Vagina (tissue), 2 donors: ENCODE data around the gene HELZ. TPM values are rescaled to one million over a fixed set of nuclear protein-coding genes. Genes with fewer than 3 reads are reported as not detected.

ENCODE experiments used
- DNase-seq, 2 donors: peaks; one replicate each; pipeline ENCODE4 v3.0.0-alpha.2; 2017; ENCODE audit errors: extremely low spot score in 2 of 2
- H3K27ac ChIP-seq: fragments of 200-600 bp; sonication (generic); one replicate; pipeline ENCODE4 v1.5.1; 2019
- H3K27me3 ChIP-seq: fragments of 200-600 bp; sonication (generic); one replicate; pipeline ENCODE4 v1.5.1; 2019
- H3K36me3 ChIP-seq, 2 donors: fragments of 200-600 bp; sonication (generic); one replicate each; pipeline ENCODE4 v1.5.1; 2017 to 2019
- H3K4me1 ChIP-seq: fragments of 200-600 bp; sonication (generic); one replicate; pipeline ENCODE4 v1.5.1; 2019
- H3K4me3 ChIP-seq, 2 donors: fragments of 200-600 bp; sonication (generic); 1 replicate in 1 of 2; 2 replicates in 1 of 2; pipeline ENCODE4 v1.5.1; 2016 to 2019
- H3K9me3 ChIP-seq: fragments of 200-600 bp; sonication (generic); one replicate; pipeline ENCODE4 v1.5.1; 2019
- CTCF ChIP-seq, 3 experiments: fragments of 450-650 bp in 2 of 3; fragments of 200-600 bp in 1 of 3; sonication (generic) in 1 of 3; IDR thresholded peaks; one replicate each; pipeline ENCODE4 v1.5.1; 2017 to 2019; ENCODE audit warnings: antibody characterized with exemption in 3 of 3, mild to moderate bottlenecking in 2 of 3, moderate library complexity in 2 of 3
- POLR2A ChIP-seq, 2 donors: fragments of 450-650 bp; IDR thresholded peaks; one replicate each; pipeline ENCODE4 v1.6.1; 2017; ENCODE audit warnings: antibody characterized with exemption in 2 of 2, mild to moderate bottlenecking in 2 of 2, moderate library complexity in 2 of 2
- POLR2AphosphoS5 ChIP-seq, 2 donors: sonication (generic); formaldehyde crosslinking; IDR thresholded peaks; one replicate each; pipeline ENCODE4 v1.9.0; 2017; ENCODE audit warnings: antibody characterized with exemption in 2 of 2, mild to moderate bottlenecking in 2 of 2, low read depth in 1 of 2; ENCODE audit not compliant: insufficient read depth in 1 of 2
- intact Hi-C: fragments of 100-400 bp; cut with DNase I; formaldehyde crosslinking; loops from one replicate; pipeline ENCODE4 v1.15.1; 2023
- total RNA-seq: library from RNA; depleted of rRNA; stranded (reverse); fragments of >200 nt; gene quantifications from one replicate; pipeline ENCODE4 v1.2.3, GENCODE V29; 2016

The HELZ gene
- total RNA-seq, 1 donor from 2014 or later = 31.4 TPM

- peaks cover 0 to 10% of the 10 kb centered on the region in 2 donors for H3K36me3 ChIP-seq
- peaks cover 12% of the 10 kb centered on the region for H3K4me1 ChIP-seq
- DNase-seq = no peak
- H3K27me3 ChIP-seq = no peaks in the 10 kb centered on the region
- no peaks in the 10 kb centered on the region for H3K9me3 ChIP-seq
- no peak overlapping the region for H3K4me3 ChIP-seq
- intact Hi-C loops = no loop called here
- TF ChIP-seq CTCF (IDR thresholded peaks at IDR 0.05) = no peak
- no peak for TF ChIP-seq POLR2A (IDR thresholded peaks at IDR 0.05)
- no peak for TF ChIP-seq POLR2AphosphoS5 (IDR thresholded peaks at IDR 0.05; ENCODE audit: insufficient read depth in 1 of 2, low read depth in 1 of 2)
- H3K27ac ChIP-seq = no peak overlapping the region
These were observed 15.7 kb downstream of the HELZ start for GRCh38 chr17:67229109-67229955.

GRCh38 chr17:67227488-67227887 is 17.5 kb downstream of the HELZ start:
- Histone ChIP-seq H3K9me3 (no peaks in the 10 kb centered on the region), H3K27me3 (no peaks in the 10 kb centered on the region), H3K4me3 (no peak overlapping the region), H3K4me1 (peaks cover 12% of the 10 kb centered on the region), H3K36me3 (peaks cover 0 to 2% of the 10 kb centered on the region in 2 donors), H3K27ac (no peak overlapping the region)
- TF ChIP-seq CTCF (IDR thresholded peaks at IDR 0.05) = no peak
- no peak for TF ChIP-seq POLR2AphosphoS5 (IDR thresholded peaks at IDR 0.05; ENCODE audit: insufficient read depth in 1 of 2, low read depth in 1 of 2)
- no peak for TF ChIP-seq POLR2A (IDR thresholded peaks at IDR 0.05)
- intact Hi-C loops = no loop called here
- DNase-seq = no peak

- Histone ChIP-seq H3K27ac (no peak overlapping the region), H3K27me3 (no peaks in the 10 kb centered on the region), H3K9me3 (no peaks in the 10 kb centered on the region), H3K4me3 (no peak overlapping the region), H3K36me3 (no peaks in the 10 kb centered on the region), H3K4me1 (peaks cover 15% of the 10 kb centered on the region)
- intact Hi-C loops = no loop called here
- DNase-seq = no peak
- TF ChIP-seq POLR2AphosphoS5 (IDR thresholded peaks at IDR 0.05; ENCODE audit: insufficient read depth in 1 of 2, low read depth in 1 of 2) = no peak
- no peak for TF ChIP-seq CTCF (IDR thresholded peaks at IDR 0.05)
- no peak for TF ChIP-seq POLR2A (IDR thresholded peaks at IDR 0.05)
These were observed 19.7 kb downstream of the HELZ start for GRCh38 chr17:67225316-67225715.

GRCh38 chr17:67224736-67225135 is 20.3 kb downstream of the HELZ start:
- Histone ChIP-seq H3K27me3 (no peaks in the 10 kb centered on the region), H3K9me3 (no peaks in the 10 kb centered on the region), H3K4me1 (peaks cover 15% of the 10 kb centered on the region), H3K36me3 (no peaks in the 10 kb centered on the region), H3K4me3 (no peak overlapping the region), H3K27ac (no peak overlapping the region)
- DNase-seq = no peak
- no peak for TF ChIP-seq POLR2AphosphoS5 (IDR thresholded peaks at IDR 0.05; ENCODE audit: insufficient read depth in 1 of 2, low read depth in 1 of 2)
- TF ChIP-seq POLR2A (IDR thresholded peaks at IDR 0.05) = no peak
- no peak for TF ChIP-seq CTCF (IDR thresholded peaks at IDR 0.05)
- intact Hi-C loops = no loop called here

GRCh38 chr17:67223924-67224323 is 21.1 kb downstream of the HELZ start:
- no peak for TF ChIP-seq POLR2AphosphoS5 (IDR thresholded peaks at IDR 0.05; ENCODE audit: insufficient read depth in 1 of 2, low read depth in 1 of 2)
- no peak for TF ChIP-seq POLR2A (IDR thresholded peaks at IDR 0.05)
- no peak for TF ChIP-seq CTCF (IDR thresholded peaks at IDR 0.05)
- H3K36me3 ChIP-seq = no peaks in the 10 kb centered on the region
- intact Hi-C loops = no loop called here
- no peaks in the 10 kb centered on the region for H3K9me3 ChIP-seq
- no peaks in the 10 kb centered on the region for H3K27me3 ChIP-seq
- no peak for DNase-seq
- no peak overlapping the region for H3K4me3 ChIP-seq
- no peak overlapping the region for H3K27ac ChIP-seq
- peaks cover 18% of the 10 kb centered on the region for H3K4me1 ChIP-seq
